NCI-H2107 treated with DMSO at 0.1 percent for 48 hours (cell line): Measurements from ENCODE around the gene TMEM87B.
"Not testable (repeated sequence)": the region's sequence is repeated elsewhere in the genome, so short reads cannot be mapped to it uniquely, and the experiment has no call there.

Experiments
- DNase-seq: peaks from one replicate; lab custom pipeline; 2025; ENCODE audit not compliant: unreplicated experiment; lab: John Stamatoyannopoulos, UW

Gene TMEM87B

GRCh38 chr2:112065966-112066365 lies 10.9 kb downstream of the TMEM87B start:
- no peak for DNase-seq

- DNase-seq = not testable (repeated sequence)
These were observed 14.7 kb downstream of the TMEM87B start for GRCh38 chr2:112069794-112070193.

DNA sequence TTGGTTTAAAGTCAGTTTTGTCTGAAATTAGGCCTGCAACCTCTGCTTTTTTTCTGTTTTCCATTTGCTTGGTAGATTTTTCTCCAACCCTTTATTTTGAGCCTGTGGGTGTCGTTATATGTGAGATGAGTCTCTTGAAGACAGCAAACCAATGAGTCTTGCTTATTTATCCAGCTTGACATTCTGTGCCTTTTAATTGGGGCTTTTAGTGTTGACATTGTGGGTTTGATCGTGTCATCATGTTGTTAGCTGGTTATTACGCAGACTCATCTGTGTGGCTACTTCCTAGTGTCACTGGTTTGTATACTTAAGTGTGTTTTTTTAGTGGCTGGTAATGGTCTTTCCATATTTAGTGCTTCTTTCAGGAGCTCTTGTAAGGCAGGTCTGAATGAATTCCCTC lies 18.8 kb downstream of the TMEM87B start:
- DNase-seq = no peak

DNA sequence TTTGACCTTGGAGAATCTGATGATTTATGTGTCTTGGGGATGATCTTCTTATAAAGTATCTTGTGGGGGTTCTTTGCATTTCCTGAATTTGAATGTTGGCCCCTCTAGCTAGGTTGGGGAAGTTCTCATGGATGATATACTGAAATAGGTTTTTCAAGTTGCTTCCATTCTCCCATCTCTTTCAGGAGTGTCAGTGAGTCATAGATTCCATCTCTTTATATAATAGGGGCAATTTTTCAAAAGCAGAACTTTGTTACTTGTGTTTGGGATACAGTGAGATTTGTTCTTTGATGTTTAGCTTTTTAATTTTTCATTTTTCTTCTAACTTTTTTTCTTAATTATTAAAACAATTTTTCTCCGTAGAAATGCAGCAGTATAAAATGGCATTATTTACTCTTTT lies 19.4 kb downstream of the TMEM87B start:
- no peak for DNase-seq

GRCh38 chr2:112075490-112076260 lies 20.6 kb downstream of the TMEM87B start:
- DNase-seq = no peak

DNA sequence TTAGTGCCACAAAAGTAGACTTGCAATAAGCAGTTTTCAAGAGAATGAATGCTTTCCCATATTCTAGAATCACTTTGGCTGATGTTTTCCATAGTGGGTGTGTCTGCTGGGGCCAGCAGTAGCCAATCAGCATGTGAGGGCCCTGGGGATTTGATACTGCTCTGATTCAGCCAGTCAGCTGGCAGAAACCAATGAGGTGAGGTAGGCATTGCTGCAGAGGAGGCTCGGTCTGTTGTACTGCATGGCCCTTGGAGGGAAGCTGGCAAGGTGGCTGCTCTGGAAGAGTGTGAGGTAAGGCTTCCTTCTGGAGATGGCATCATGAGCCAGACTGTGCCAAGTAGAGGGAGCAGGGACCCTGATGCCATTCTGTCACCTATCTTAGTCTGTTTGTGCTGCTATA lies 22.7 kb downstream of the TMEM87B start:
- no peak for DNase-seq

- DNase-seq = no peak
These were observed 26.2 kb downstream of the TMEM87B start for GRCh38 chr2:112081262-112081661.

DNA sequence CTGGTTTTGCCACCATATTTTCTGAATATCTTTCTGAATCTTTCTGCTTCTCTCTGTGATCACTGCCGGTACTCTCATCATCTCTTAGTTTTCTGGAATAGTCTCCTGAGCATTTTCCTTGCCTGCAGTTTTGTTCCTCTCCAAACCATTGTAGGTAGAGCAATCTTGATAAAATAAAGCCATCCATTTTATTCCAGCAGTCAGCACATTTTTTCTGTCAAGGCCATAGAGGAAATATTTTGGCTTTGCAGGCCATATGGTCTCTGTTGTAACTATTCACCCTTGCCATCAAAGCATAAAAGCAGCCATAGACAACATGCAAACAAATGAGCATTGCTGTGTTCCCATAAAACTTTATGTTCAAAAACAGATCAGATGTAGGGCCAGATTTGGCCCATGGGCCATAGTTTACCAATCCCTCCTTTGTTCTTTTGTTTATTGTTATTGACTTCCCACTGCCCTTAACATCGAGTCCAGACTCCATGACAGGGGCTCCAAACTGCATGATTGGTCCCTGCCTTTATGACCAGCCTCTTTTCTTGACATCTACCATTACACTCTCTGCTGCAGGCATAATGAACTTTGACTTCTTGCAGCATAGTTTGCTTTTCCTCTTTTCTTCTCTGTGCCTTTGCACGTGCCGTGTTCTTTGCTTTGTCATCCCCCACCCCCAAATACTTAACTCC lies 29.8 kb downstream of the TMEM87B start:
- DNase-seq = no peak

DNA sequence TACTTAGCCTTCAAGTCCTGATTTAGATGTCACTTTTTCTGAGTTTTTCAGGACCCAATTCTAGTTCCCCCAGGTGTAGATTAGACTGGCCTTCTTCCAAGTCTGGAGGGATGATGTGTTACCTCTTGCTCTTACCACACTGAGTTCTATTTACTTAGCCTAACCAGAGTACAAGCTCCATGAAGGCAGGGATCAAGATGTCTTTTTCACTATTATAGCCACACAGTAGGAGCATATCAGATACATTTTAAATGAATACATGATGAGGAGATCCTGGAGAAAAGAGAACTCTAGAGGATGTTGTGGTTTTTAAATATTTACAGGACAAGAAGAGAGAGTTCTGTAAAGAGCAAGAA lies 30.3 kb downstream of the TMEM87B start:
- no peak for DNase-seq

GRCh38 chr2:112085916-112086669 lies 31.0 kb downstream of the TMEM87B start:
- no peak for DNase-seq

DNA sequence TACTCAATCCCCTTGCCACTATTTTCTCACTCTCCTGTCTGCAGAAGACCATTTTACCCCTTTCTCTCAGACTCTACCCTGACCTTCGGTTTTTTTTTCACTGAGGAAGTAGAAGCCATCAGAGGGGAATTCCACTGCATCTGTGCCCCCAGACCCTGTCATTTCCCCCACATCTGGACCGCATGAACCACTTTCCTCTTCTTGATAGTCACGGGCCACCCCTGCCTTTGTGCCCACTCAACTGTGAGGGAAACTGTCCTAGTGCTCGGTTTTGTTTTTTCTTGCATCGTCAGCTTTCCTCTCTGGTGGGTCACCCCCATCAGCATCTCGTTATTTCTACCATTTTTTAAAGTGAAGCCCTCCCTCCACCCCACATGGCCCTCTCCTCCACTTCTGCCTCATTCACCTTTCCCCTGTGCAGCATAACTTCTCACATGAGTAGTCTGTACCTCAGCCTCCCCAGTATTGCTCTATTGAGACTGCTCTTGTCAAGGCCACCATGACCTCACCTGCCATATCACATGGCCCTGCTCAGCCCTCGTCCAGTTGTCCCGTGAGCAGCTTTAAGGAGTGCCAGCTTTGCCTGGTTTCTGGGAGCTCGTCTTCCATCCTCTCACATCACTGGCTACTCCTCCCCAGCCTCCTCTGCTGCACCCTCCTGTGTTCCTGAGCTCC lies 32.4 kb downstream of the TMEM87B start:
- no peak for DNase-seq

DNA sequence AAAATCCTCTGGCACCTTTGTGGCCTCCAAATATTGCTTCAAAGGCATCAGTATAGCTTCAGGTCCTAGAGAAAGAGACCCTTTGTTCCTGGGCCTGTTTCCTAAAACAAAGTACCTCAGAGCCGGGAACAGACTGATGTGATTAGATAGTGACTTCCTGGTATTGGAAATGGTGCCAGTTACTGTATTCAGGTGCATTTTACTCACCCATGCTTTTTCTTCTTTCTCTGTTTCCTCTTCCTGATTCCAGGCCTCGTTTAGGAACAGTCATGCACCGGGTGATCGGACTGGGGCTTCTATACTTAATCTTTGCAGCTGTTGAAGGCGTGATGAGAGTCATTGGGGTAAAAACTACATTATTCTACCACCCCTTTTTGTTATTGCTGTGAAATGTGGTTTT lies 34.3 kb downstream of the TMEM87B start:
- no peak for DNase-seq

GRCh38 chr2:112092286-112093041 lies 37.4 kb downstream of the TMEM87B start:
- no peak for DNase-seq

DNA sequence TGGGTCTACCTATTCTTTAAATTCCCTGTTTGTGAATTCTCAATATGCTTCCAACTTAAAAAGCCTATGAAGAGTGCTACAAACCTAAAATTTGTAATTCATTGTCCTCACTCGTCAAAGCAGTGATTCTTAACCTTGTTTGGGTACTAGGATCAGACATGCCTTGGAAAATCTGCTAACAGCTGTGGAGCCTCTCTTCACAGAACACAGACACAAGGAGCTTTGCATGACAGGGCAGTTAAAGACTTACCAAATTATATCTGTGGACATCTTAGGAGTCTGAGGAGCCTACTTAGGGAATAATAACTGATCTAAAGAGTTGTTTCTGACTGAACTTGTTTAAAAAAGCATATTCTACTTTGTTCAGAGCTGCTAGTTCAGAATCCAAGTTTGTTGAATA lies 38.1 kb downstream of the TMEM87B start:
- DNase-seq = no peak

DNA sequence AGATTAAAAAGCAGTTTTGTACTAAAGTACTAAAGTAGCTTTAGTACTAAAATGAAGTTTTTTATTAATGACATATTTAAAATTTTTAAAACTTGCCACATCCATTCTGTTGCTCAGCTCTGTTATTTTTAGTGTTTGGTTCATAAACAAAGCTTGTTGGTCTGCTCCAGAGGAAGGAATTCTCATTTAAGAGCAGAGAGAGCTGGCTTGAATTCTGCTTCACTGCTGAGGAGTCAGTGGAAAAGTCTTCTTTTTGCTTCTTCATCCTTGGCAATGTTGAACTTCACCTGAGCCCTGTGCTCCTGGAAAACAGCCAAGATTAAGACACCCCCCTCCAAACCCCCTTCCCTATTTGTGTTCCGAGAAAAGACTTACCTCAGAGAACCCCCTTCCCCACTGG lies 40.6 kb downstream of the TMEM87B start:
- DNase-seq = no peak

- DNase-seq = no peak
These were observed 41.0 kb downstream of the TMEM87B start for GRCh38 chr2:112096098-112096497.

DNA sequence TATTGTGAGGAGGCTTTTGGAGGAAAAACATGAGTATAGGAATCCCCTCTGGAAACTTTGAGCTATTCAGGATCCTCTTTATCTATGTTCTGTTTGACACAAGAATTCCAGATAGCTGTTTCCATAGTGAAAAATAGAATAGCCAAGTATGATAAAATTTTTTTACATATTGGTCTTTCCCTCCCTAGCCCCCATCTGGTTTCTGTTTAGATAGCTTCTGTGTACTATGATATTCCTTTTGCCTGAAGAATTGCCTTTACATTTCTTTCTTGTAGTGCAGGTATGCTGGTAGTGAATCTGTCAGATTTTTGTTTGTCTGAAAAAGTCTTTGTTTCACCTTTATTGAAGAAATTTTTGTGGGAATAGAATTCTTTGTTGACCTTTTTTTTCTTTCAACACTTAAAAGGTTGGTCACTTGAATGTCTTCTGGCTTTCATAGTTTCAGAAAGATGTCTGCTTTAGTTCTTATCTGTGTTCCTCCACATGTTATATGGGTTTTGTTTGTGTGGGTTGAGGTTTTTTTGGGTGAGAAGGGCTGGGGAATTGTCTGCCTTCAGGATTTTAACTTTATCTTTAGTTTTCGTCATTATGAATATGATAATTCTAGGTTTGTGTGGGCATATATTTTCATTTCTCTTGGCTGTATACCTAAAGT lies 53.2 kb downstream of the TMEM87B start:
- DNase-seq = no peak

- DNase-seq = no peak
These were observed 54.2 kb downstream of the TMEM87B start for GRCh38 chr2:112109278-112109677.

DNA sequence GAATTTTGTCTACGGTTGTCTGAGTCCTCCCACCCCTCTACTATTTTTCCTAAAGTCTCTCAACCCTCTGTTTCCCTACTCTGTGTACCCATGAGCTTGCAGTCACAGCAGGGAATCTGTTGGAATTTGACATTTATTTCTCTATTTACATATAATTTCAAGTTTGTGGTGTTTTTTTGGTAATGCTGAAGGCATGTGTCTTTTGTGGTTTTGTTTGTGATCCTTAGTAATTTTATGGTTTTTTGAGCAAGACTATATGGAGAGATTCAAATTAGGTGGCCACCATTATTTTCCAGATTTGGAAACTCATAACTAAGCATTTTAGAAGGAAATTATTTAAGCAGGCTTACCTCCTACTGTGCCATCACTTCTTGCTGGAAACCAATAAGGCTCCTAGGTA lies 55.9 kb downstream of the TMEM87B start:
- no peak for DNase-seq

DNA sequence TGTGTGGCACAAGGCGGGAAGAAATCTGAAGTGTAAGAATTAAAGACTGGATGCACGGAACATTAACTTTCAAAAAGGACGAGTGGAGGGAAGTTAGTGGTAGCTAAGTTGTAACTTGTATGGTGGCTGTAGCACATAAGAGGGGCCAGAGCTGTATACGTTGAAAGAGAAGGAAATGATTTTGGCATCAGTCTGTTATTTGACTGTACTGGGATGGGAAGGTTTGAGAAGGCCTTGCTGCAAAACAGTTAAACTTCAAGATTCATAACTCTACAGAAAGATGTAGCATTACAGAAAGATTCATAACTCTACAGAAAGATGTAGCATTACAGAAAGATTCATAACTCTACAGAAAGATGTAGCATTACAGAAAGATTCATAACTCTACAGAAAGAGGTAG lies 58.3 kb downstream of the TMEM87B start:
- DNase-seq = not testable (repeated sequence)
